Endothelial cell (in vitro differentiated cells): ENCODE data around the gene ATAD2B. TPM values are rescaled to one million over a fixed set of nuclear protein-coding genes. Genes with fewer than 3 reads are reported as not detected.

Experiments used
- DNase-seq: peaks from one replicate; pipeline ENCODE4 v3.0.0; 2021; ENCODE audit warnings: low spot score
- H3K27ac Mint-ChIP-seq: one replicate; pipeline ENCODE4 v1.8.0; 2021; ENCODE audit warnings: mixed read lengths, inconsistent platforms; ENCODE audit not compliant: unreplicated experiment
- H3K27me3 Mint-ChIP-seq: one replicate; pipeline ENCODE4 v1.8.0; 2021; ENCODE audit warnings: mild to moderate bottlenecking, moderate library complexity, mixed read lengths, inconsistent platforms; ENCODE audit not compliant: unreplicated experiment
- H3K36me3 Mint-ChIP-seq: one replicate; pipeline ENCODE4 v1.8.0; 2021; ENCODE audit warnings: mild to moderate bottlenecking, low read depth, mixed read lengths, inconsistent platforms; ENCODE audit not compliant: unreplicated experiment
- H3K4me1 Mint-ChIP-seq: one replicate; pipeline ENCODE4 v1.8.0; 2021; ENCODE audit warnings: mild to moderate bottlenecking, mixed read lengths, inconsistent platforms; ENCODE audit not compliant: unreplicated experiment
- H3K4me3 Mint-ChIP-seq: one replicate; pipeline ENCODE4 v1.8.0; 2021; ENCODE audit warnings: mild to moderate bottlenecking, mixed read lengths, inconsistent platforms; ENCODE audit not compliant: unreplicated experiment
- H3K9me3 Mint-ChIP-seq: one replicate; pipeline ENCODE4 v1.8.0; 2021; ENCODE audit warnings: mixed read lengths, inconsistent platforms; ENCODE audit not compliant: unreplicated experiment
- total RNA-seq: library from RNA; stranded (reverse); fragmentation: NEBNext Ultra II Directional; extraction: Animal tissue kit (Norgen Biotek cat#: 25700); gene quantifications from one replicate; pipeline ENCODE4 v1.2.1, GENCODE V29; 2021; ENCODE audit not compliant: unreplicated experiment
- TF ChIP-seq, protein P1 (sequence below): fragments of 200-600 bp; sonication (generic); IDR thresholded peaks from one replicate; pipeline ENCODE4 v1.5.0; 2021; ENCODE audit warnings: antibody characterized with exemption; ENCODE audit not compliant: unreplicated experiment

Gene ATAD2B
- total RNA-seq, 1 donor from 2014 or later, result 23.6 TPM

GRCh38 chr2:23718931-23719700, 207.8 kb downstream of the ATAD2B start:
- TF ChIP-seq, protein P1, sequence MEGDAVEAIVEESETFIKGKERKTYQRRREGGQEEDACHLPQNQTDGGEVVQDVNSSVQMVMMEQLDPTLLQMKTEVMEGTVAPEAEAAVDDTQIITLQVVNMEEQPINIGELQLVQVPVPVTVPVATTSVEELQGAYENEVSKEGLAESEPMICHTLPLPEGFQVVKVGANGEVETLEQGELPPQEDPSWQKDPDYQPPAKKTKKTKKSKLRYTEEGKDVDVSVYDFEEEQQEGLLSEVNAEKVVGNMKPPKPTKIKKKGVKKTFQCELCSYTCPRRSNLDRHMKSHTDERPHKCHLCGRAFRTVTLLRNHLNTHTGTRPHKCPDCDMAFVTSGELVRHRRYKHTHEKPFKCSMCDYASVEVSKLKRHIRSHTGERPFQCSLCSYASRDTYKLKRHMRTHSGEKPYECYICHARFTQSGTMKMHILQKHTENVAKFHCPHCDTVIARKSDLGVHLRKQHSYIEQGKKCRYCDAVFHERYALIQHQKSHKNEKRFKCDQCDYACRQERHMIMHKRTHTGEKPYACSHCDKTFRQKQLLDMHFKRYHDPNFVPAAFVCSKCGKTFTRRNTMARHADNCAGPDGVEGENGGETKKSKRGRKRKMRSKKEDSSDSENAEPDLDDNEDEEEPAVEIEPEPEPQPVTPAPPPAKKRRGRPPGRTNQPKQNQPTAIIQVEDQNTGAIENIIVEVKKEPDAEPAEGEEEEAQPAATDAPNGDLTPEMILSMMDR, result no peak
- H3K27me3 Mint-ChIP-seq, result peaks cover 3% of the 10 kb centered on the region
- H3K9me3 Mint-ChIP-seq, result peaks cover 5% of the 10 kb centered on the region
- H3K4me1 Mint-ChIP-seq, result peaks cover 15% of the 10 kb centered on the region
- peaks cover 20% of the 10 kb centered on the region for H3K36me3 Mint-ChIP-seq
- no peak overlapping the region for H3K27ac Mint-ChIP-seq
- DNase-seq, result no peak
- no peak overlapping the region for H3K4me3 Mint-ChIP-seq

DNA sequence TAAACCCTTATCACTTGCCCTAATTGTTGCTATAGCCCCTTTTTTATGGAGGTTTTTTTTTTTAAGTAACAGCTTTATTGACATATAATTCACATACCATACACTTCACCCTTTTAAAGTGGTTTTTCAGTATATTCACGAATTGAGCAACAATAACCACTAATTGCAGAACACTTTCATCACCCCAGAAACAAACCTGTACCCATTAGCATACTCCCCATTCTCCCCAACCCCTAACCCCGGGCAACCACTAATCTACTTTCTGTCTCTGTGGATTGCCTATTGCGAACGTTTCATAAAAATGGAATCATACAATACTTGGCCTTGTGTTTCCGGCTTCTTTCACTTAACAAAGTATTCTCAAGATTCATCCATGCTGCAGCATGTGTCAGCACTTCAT, 213.6 kb downstream of the ATAD2B start:
- Mint-ChIP-seq H3K4me3 (no peak overlapping the region), H3K9me3 (no peaks in the 10 kb centered on the region), H3K27me3 (peaks cover 3% of the 10 kb centered on the region), H3K4me1 (peaks cover 6% of the 10 kb centered on the region), H3K27ac (no peak overlapping the region), H3K36me3 (no peaks in the 10 kb centered on the region)
- TF ChIP-seq, protein P1, result no peak
- no peak for DNase-seq

- H3K4me3 Mint-ChIP-seq, result no peak overlapping the region
- no peaks in the 10 kb centered on the region for H3K9me3 Mint-ChIP-seq
- DNase-seq, result no peak
- H3K27me3 Mint-ChIP-seq, result peaks cover 3% of the 10 kb centered on the region
- no peaks in the 10 kb centered on the region for H3K36me3 Mint-ChIP-seq
- H3K27ac Mint-ChIP-seq, result no peak overlapping the region
- TF ChIP-seq, protein P1, result no peak
- H3K4me1 Mint-ChIP-seq, result peaks cover 2% of the 10 kb centered on the region
Observed at GRCh38 chr2:23712756-23713151, 214.2 kb downstream of the ATAD2B start.

DNA sequence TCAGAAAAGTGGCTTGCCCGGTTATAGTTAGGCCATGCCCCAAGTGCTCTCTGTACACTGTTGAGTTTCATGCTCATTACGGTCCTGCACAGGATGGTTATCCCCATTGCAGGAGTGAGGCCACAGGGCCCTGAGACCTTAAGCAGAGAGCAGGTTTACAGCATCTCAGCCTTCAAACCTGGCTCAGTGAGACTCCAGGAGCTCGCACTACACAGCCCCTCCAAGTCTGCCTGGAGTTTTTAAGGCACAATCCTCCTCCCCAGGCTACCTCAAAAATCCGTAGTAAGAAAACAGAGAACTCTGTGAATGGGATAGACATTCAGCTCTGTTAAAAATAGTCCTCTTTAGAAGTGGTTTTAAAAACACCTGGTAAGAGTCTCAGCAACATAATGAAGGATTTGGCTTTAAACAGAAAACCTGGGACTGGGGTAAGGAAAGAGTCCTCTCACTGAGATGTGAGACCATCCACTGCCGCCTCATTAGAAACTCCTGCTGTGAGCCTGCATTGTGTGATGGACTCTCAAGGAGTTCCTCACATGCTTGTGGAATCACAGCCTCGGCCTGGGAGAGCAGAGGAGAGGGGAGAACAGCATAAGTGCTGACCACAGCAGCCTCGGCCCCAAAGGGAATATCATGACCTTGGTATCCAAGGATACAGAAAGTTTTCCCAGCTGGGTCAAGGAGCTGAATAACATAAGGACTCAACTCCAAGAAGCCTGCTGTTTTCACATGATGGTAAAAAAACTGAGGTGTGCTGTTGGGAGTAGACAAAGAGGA, 214.8 kb downstream of the ATAD2B start:
- no peak for DNase-seq
- Mint-ChIP-seq H3K27me3 (peaks cover 3% of the 10 kb centered on the region), H3K36me3 (peaks cover 5% of the 10 kb centered on the region), H3K4me1 (no peaks in the 10 kb centered on the region), H3K9me3 (no peaks in the 10 kb centered on the region), H3K27ac (no peak overlapping the region), H3K4me3 (no peak overlapping the region)
- TF ChIP-seq, protein P1, result no peak

GRCh38 chr2:23709311-23709710, 217.6 kb downstream of the ATAD2B start:
- Mint-ChIP-seq H3K4me3 (no peak overlapping the region), H3K27me3 (peaks cover 9% of the 10 kb centered on the region), H3K9me3 (no peaks in the 10 kb centered on the region), H3K36me3 (peaks cover 15% of the 10 kb centered on the region), H3K27ac (no peak overlapping the region), H3K4me1 (no peaks in the 10 kb centered on the region)
- TF ChIP-seq, protein P1, result no peak
- DNase-seq, result no peak
